GM23338 (cell line): Measurements from ENCODE around the gene PRSS2.

Experiments
- CREB1 ChIP-seq: fragments of 250-450 bp; sonication (Bioruptor Pico); IDR thresholded peaks from 2 replicates; pipeline ENCODE4 v1.5.0; 2020; ENCODE audit warnings: low read depth, mild to moderate bottlenecking, moderate library complexity
- CTCF ChIP-seq, 2 experiments: fragments of 200-600 bp in 1 of 2; sonication (generic) in 1 of 2; conservative IDR thresholded peaks; 2 replicates each; pipeline versions ENCODE4 v1.5.1 to v1.6.1; 2016 to 2017; ENCODE audit warnings: antibody characterized with exemption in 2 of 2, low read depth in 2 of 2, mild to moderate bottlenecking in 2 of 2, moderate library complexity in 1 of 2
- ETS1 ChIP-seq: IDR thresholded peaks from 2 replicates; pipeline ENCODE4 v1.6.1; 2016; ENCODE audit warnings: antibody characterized with exemption
- EZH2 ChIP-seq: fragments of 200-600 bp; sonication (generic); IDR thresholded peaks from one replicate; pipeline ENCODE4 v1.8.0; 2017; ENCODE audit warnings: antibody characterized with exemption, mild to moderate bottlenecking, low read depth; ENCODE audit not compliant: unreplicated experiment
- EZH2phosphoT487 ChIP-seq: fragments of 200-600 bp; sonication (generic); IDR thresholded peaks from one replicate; pipeline ENCODE4 v1.8.1; 2018; ENCODE audit warnings: antibody characterized with exemption; ENCODE audit not compliant: unreplicated experiment
- JUNB ChIP-seq: IDR thresholded peaks from one replicate; pipeline ENCODE4 v1.6.1; 2016; ENCODE audit warnings: antibody characterized with exemption; ENCODE audit not compliant: unreplicated experiment
- NANOG ChIP-seq: IDR thresholded peaks from 2 replicates; pipeline ENCODE4 v1.6.1; 2016; ENCODE audit warnings: antibody characterized with exemption, borderline replicate concordance
- POLR2AphosphoS5 ChIP-seq: IDR thresholded peaks from 2 replicates; pipeline ENCODE4 v1.6.1; 2016; ENCODE audit warnings: antibody characterized with exemption, low read depth
- REST ChIP-seq: IDR thresholded peaks from one replicate; pipeline ENCODE4 v1.6.1; 2018; ENCODE audit warnings: antibody characterized with exemption; ENCODE audit not compliant: unreplicated experiment
- STAT1 ChIP-seq: IDR thresholded peaks from one replicate; pipeline ENCODE4 v1.6.1; 2016; ENCODE audit warnings: antibody characterized with exemption; ENCODE audit not compliant: unreplicated experiment
- ZNF331 ChIP-seq: fragments of 250-450 bp; sonication (Bioruptor Pico); IDR thresholded peaks from 2 replicates; pipeline ENCODE4 v1.5.0; 2020; ENCODE audit warnings: low read depth, mild to moderate bottlenecking, moderate library complexity
- ZNF462 ChIP-seq: fragments of 250-450 bp; sonication (Bioruptor Pico); IDR thresholded peaks from 2 replicates; pipeline ENCODE4 v1.5.0; 2020; ENCODE audit warnings: mild to moderate bottlenecking, moderate library complexity

GRCh38 chr7:142790056-142790455, 19.3 kb downstream of the PRSS2 start:
- no peak for TF ChIP-seq EZH2
- TF ChIP-seq CTCF (conservative IDR thresholded peaks at IDR 0.05; ENCODE audit: low read depth in 2 of 2), result no peak
- no peak for TF ChIP-seq ETS1
- no peak for TF ChIP-seq EZH2phosphoT487
- TF ChIP-seq ZNF331 (CRISPR knock-in tag), result no peak
- TF ChIP-seq POLR2AphosphoS5, result no peak
- TF ChIP-seq JUNB, result no peak
- TF ChIP-seq REST, result no peak
- TF ChIP-seq CREB1 (CRISPR knock-in tag), result no peak
- TF ChIP-seq STAT1, result no peak
- no peak for TF ChIP-seq ZNF462 (CRISPR knock-in tag)
- TF ChIP-seq NANOG, result no peak
